Kidney epithelial cell (primary cell): Measurements from ENCODE around the gene TBC1D17. TPM values are rescaled to one million over a fixed set of nuclear protein-coding genes. Genes with fewer than 3 reads are reported as not detected.

ENCODE experiments used
- DNase-seq: peaks from one replicate; pipeline ENCODE4 v3.0.0-alpha.2; 2010; ENCODE audit warnings: low read depth
- H3K27me3 ChIP-seq: 2 replicates; pipeline ENCODE4 v1.6.0; 2011; ENCODE audit warnings: low read length; ENCODE audit not compliant: control insufficient read depth, insufficient read depth
- H3K36me3 ChIP-seq: 2 replicates; pipeline ENCODE4 v1.5.1; 2011; ENCODE audit warnings: low read length; ENCODE audit not compliant: control insufficient read depth, insufficient read depth
- H3K4me3 ChIP-seq: 2 replicates; pipeline ENCODE4 v1.5.1; 2011; ENCODE audit warnings: low read depth, mild to moderate bottlenecking, control low read depth, low read length
- CTCF ChIP-seq: IDR thresholded peaks from 2 replicates; pipeline ENCODE4 v1.5.1; 2011; ENCODE audit warnings: mild to moderate bottlenecking, moderate library complexity, low read length, control low read depth, inconsistent platforms; ENCODE audit not compliant: insufficient read depth, poor library complexity, severe bottlenecking
- total RNA-seq: library from RNA; depleted of rRNA; stranded (reverse); fragments of >200 nt; gene quantifications from 2 replicates; pipeline ENCODE4 v1.2.3, GENCODE V29; 2015

The TBC1D17 gene
- total RNA-seq, 1 donor from 2014 or later = 17.4 TPM

DNA sequence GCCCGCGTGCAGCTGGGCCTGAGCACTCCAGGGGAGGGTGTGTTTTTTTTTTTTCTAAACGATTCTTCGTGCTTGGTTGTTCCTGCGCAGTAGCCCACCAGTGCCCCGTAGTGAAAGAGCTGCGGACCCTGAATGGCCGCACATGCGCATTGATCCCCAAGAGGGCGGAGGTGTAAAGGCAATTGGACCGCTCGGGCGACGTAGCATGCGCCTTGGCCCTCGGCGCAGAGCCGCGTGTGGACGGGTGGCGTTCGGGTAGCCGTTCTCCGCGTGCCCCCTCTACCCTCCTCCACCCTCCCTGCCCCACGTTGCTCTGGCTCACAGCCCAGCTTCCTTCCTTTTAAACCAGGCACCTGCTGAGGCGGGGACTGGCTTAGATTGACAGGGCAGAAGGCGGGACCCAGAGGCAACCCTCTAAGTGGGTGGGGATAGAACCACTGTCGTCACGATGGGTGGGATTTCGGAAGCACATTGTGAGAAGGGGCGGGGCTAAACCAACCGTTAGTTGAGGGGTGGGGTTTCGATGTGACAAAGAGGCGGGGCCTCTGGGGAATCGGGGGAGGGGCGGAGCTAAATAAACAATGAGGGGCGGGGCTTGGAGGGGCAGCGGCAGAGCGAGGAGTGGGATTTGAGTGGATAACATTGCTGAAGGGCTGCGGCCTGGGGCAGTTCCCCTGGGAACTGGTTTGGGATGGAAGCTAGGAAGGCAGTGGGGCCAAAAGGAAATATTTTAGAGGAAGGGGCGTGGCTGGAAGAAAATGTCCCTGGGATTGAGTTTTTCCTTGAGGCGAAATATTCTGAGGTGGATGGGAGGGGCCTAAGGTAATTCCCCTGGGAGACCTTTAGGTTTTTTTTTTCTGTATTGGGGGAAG, 52.3 kb downstream of the TBC1D17 start:
- H3K27me3 ChIP-seq = no peaks in the 10 kb centered on the region
- H3K4me3 ChIP-seq = peak overlapping the region; percentile 66
- H3K36me3 ChIP-seq = peaks cover 4% of the 10 kb centered on the region
- no peak for TF ChIP-seq CTCF
- DNase-seq = peak; percentile 69

GRCh38 chr19:49930483-49931011, 53.0 kb downstream of the TBC1D17 start:
- H3K27me3 ChIP-seq = no peaks in the 10 kb centered on the region
- H3K36me3 ChIP-seq = peaks cover 4% of the 10 kb centered on the region
- no peak for DNase-seq
- TF ChIP-seq CTCF = no peak
- H3K4me3 ChIP-seq = no peak overlapping the region

DNA sequence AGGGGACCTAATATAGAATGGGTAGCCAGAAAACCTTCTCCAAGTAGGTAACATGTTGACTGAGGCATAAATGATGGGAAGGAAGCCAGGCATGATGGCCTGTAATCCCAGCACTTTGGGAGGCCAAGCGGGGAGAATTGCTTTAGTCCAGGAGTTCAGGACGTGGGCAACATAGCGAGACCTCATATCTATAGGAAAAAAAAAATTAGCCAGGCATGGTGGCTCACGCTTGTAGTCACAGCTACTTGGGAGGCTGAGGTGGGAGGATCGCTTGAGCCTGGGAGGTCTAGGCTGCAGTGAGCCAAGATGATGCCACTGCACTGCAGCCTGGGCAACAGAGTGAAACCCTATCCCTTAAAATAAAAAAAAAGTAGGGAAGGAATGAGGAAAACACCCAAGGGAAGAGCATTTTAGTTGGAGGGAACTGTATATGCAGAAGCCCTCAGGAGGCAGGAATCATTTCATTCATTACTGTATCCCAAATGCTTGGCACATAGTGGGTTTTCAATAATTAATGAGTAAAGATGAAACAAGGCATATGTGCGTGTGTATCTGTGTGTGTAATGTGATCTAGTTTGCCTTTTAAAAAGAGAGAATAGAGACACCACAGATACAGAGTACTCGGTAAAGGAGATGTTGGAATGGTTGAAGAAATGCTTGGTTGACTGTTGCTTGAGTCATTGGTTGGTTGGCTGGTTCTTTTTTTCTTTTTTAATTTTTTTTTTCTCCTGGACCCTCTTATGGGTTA, 54.0 kb downstream of the TBC1D17 start:
- Histone ChIP-seq H3K4me3 (no peak overlapping the region), H3K27me3 (no peaks in the 10 kb centered on the region), H3K36me3 (peaks cover 4% of the 10 kb centered on the region)
- no peak for TF ChIP-seq CTCF
- DNase-seq = no peak

- Histone ChIP-seq H3K36me3 (peaks cover 4% of the 10 kb centered on the region), H3K4me3 (no peak overlapping the region), H3K27me3 (no peaks in the 10 kb centered on the region)
- no peak for TF ChIP-seq CTCF
- peak; percentile 31 for DNase-seq
These were observed 54.5 kb downstream of the TBC1D17 start for GRCh38 chr19:49932041-49932451.

DNA sequence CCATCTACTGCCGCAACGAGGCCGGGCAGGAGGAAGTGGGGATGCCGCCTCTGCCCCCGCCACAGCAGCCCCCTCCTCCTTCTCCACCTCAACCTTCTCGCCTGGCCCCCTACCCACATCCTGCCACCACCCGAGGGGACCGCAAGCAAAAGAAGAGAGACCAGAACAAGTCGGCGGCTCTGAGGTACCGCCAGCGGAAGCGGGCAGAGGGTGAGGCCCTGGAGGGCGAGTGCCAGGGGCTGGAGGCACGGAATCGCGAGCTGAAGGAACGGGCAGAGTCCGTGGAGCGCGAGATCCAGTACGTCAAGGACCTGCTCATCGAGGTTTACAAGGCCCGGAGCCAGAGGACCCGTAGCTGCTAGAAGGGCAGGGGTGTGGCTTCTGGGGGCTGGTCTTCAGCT, 55.2 kb downstream of the TBC1D17 start:
- Histone ChIP-seq H3K27me3 (no peaks in the 10 kb centered on the region), H3K4me3 (no peak overlapping the region), H3K36me3 (peaks cover 2% of the 10 kb centered on the region)
- no peak for DNase-seq
- TF ChIP-seq CTCF = no peak
